ENCODE measurements around the gene PDZRN4.
A peak's percentile ranks its signal among the peaks of the same experiment; 100 is the strongest.

PDZRN4 gene

GRCh38 chr12:41364211-41364610 lies 176.1 kb downstream of the PDZRN4 start:
- DNase-seq = no peak

- no peak for DNase-seq
Observed at GRCh38 chr12:41365653-41366171, 177.6 kb downstream of the PDZRN4 start.

- DNase-seq = no peak
Observed at GRCh38 chr12:41367726-41368405, 179.7 kb downstream of the PDZRN4 start.

- no peak for DNase-seq
Observed at GRCh38 chr12:41380878-41381277, 192.8 kb downstream of the PDZRN4 start.

- no peak for DNase-seq
Observed at GRCh38 chr12:41402801-41403200, 214.7 kb downstream of the PDZRN4 start.

GRCh38 chr12:41407232-41407799 lies 219.2 kb downstream of the PDZRN4 start:
- no peak for DNase-seq

- DNase-seq = no peak
Observed at GRCh38 chr12:41409628-41410027, 221.5 kb downstream of the PDZRN4 start.

GRCh38 chr12:41418586-41418985 lies 230.5 kb downstream of the PDZRN4 start:
- DNase-seq = no peak

- DNase-seq = peak; percentile 99
Observed at GRCh38 chr12:41419131-41419893, 231.2 kb downstream of the PDZRN4 start.

- DNase-seq = no peak
Observed at GRCh38 chr12:41424651-41425050, 236.5 kb downstream of the PDZRN4 start.

- no peak for DNase-seq
Observed at GRCh38 chr12:41433460-41433859, 245.3 kb downstream of the PDZRN4 start.

- peak; percentile 51 for DNase-seq
Observed at GRCh38 chr12:41436076-41436475, 248.0 kb downstream of the PDZRN4 start.

GRCh38 chr12:41437563-41437962 lies 249.4 kb downstream of the PDZRN4 start:
- DNase-seq = no peak

- no peak for DNase-seq
Observed at GRCh38 chr12:41438854-41439541, 250.9 kb downstream of the PDZRN4 start.

GRCh38 chr12:41439801-41440200 lies 251.7 kb downstream of the PDZRN4 start:
- DNase-seq = no peak

- DNase-seq = no peak
Observed at GRCh38 chr12:41441180-41441579, 253.1 kb downstream of the PDZRN4 start.

- no peak for DNase-seq
Observed at GRCh38 chr12:41442896-41443295, 254.8 kb downstream of the PDZRN4 start.

- no peak for DNase-seq
Observed at GRCh38 chr12:41443690-41444089, 255.6 kb downstream of the PDZRN4 start.

GRCh38 chr12:41452838-41453407 lies 264.8 kb downstream of the PDZRN4 start:
- no peak for DNase-seq

- no peak for DNase-seq
Observed at GRCh38 chr12:41453409-41453808, 265.3 kb downstream of the PDZRN4 start.

- no peak for DNase-seq
Observed at GRCh38 chr12:41459111-41459905, 271.2 kb downstream of the PDZRN4 start.

- no peak for DNase-seq
Observed at GRCh38 chr12:41459906-41460214, 271.7 kb downstream of the PDZRN4 start.

All from NCI-H524 treated with DMSO at 0.1 percent for 48 hours (cell line).